Stomach (tissue), 9 donors: ENCODE measurements around the gene ANGPTL8. TPM values are rescaled to one million over a fixed set of nuclear protein-coding genes. Genes with fewer than 3 reads are reported as not detected.

Experiments used
- DNase-seq, 2 donors: peaks; one replicate each; pipeline versions ENCODE4 v3.0.0 to v3.0.0-alpha.2; 2013 to 2019
- H3K27ac ChIP-seq, 5 donors: fragments of 200-600 bp in 4 of 5; sonication (generic) in 4 of 5; one replicate each; pipeline ENCODE4 v1.5.1; 2013 to 2019; ENCODE audit warnings: mild to moderate bottlenecking in 1 of 5, moderate library complexity in 1 of 5
- H3K27me3 ChIP-seq, 3 donors: fragments of 200-600 bp; sonication (generic); one replicate each; pipeline ENCODE4 v1.5.1; 2017 to 2019; ENCODE audit warnings: mixed run types in 1 of 3
- H3K36me3 ChIP-seq, 4 donors: fragments of 200-600 bp; sonication (generic); 1 replicate in 3 of 4; 2 replicates in 1 of 4; pipeline ENCODE4 v1.5.1; 2016 to 2019
- H3K4me1 ChIP-seq, 4 donors: fragments of 200-600 bp; sonication (generic); one replicate each; pipeline ENCODE4 v1.5.1; 2016 to 2019
- H3K4me3 ChIP-seq, 4 donors: fragments of 200-600 bp; sonication (generic) in 3 of 4; one replicate each; pipeline ENCODE4 v1.5.1; 2016 to 2019; ENCODE audit warnings: mild to moderate bottlenecking in 1 of 4
- H3K9me3 ChIP-seq, 4 donors: fragments of 200-600 bp; sonication (generic); one replicate each; pipeline ENCODE4 v1.5.1; 2016 to 2019
- EP300 ChIP-seq: sonication (generic); formaldehyde crosslinking; IDR thresholded peaks from one replicate; pipeline ENCODE4 v1.6.1; 2017; ENCODE audit warnings: antibody characterized with exemption
- POLR2A ChIP-seq, 4 donors: fragments of 450-650 bp; IDR thresholded peaks; one replicate each; pipeline ENCODE4 v1.6.1; 2016; ENCODE audit warnings: antibody characterized with exemption in 4 of 4, control low read depth in 2 of 4, mild to moderate bottlenecking in 1 of 4, moderate library complexity in 1 of 4
- POLR2AphosphoS5 ChIP-seq, 3 donors: sonication (generic); formaldehyde crosslinking; IDR thresholded peaks; one replicate each; pipeline ENCODE4 v1.6.1; 2016; ENCODE audit warnings: antibody characterized with exemption in 3 of 3
- WGBS, 5 donors: extraction: QIAGEN DNeasy Blood & Tissue Kit in 3 of 5; methylation state at CpG; one replicate each; pipeline versions ENCODE4 v1.1.5 to v1.1.7; 2013 to 2018; 5-methylcytosine and 5-hydroxymethylcytosine counted together
- intact Hi-C: fragments of 100-400 bp; cut with DNase I; formaldehyde crosslinking; loops from one replicate; pipeline ENCODE4 v1.15.1; 2023; ENCODE audit warnings: low total_unique reads
- polyA plus RNA-seq, 3 donors: library from polyadenylated mRNA; stranded (reverse); fragments of 200-250 nt; gene quantifications; one replicate each; pipeline ENCODE4 v1.2.3, GENCODE V29; 2013
- total RNA-seq, 5 donors: library from RNA; depleted of rRNA; stranded (reverse); fragments of >200 nt; gene quantifications; one replicate each; pipeline versions ENCODE4 v1.1.0 to v1.2.3, GENCODE V29; 2014 to 2016
- TF ChIP-seq, protein P1 (sequence below), 7 experiments: fragments of 450-650 bp in 4 of 7; fragments of 200-600 bp in 3 of 7; sonication (generic) in 3 of 7; IDR thresholded peaks; one replicate each; pipeline ENCODE4 v1.5.1; 2016 to 2019; ENCODE audit warnings: antibody characterized with exemption in 7 of 7, control low read depth in 2 of 7, mild to moderate bottlenecking in 1 of 7
- donor health status: healthy with polysubstance abuse.
- donor health status: Bipolar disorder and iron deficiency.
- donor health status: healthy.

Gene ANGPTL8
- total and polyA plus RNA-seq, 8 donors = 0.70 TPM; not detected in 7

DNA sequence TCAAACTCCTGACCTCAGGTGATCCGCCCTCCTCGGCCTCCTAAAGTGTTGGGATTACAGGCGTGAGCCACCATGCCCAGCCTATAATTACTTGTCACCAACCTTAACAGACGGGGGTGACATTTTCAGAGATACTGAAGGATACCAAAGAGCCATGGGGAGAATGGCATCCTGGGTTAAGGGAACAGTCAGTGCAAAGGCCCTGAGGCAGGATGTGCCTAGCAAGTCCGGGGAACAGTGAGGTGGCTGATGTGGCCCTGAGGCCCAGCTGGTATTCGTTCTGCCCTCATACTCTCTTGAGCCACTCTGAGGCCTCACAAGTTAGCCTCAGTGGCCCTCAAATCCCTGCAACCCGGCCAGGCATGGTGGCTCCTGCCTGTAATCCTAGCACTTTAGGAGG lies 15.0 kb upstream of the ANGPTL8 start:
- TF ChIP-seq EP300 = no peak
- no peak for TF ChIP-seq POLR2AphosphoS5 (IDR thresholded peaks at IDR 0.05)
- TF ChIP-seq POLR2A (IDR thresholded peaks at IDR 0.05) = no peak
- TF ChIP-seq, protein P1, sequence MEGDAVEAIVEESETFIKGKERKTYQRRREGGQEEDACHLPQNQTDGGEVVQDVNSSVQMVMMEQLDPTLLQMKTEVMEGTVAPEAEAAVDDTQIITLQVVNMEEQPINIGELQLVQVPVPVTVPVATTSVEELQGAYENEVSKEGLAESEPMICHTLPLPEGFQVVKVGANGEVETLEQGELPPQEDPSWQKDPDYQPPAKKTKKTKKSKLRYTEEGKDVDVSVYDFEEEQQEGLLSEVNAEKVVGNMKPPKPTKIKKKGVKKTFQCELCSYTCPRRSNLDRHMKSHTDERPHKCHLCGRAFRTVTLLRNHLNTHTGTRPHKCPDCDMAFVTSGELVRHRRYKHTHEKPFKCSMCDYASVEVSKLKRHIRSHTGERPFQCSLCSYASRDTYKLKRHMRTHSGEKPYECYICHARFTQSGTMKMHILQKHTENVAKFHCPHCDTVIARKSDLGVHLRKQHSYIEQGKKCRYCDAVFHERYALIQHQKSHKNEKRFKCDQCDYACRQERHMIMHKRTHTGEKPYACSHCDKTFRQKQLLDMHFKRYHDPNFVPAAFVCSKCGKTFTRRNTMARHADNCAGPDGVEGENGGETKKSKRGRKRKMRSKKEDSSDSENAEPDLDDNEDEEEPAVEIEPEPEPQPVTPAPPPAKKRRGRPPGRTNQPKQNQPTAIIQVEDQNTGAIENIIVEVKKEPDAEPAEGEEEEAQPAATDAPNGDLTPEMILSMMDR (IDR thresholded peaks at IDR 0.05) = no peak
- Histone ChIP-seq H3K9me3 (peaks cover 0 to 12% (median 10%) of the 10 kb centered on the region in 4 donors), H3K27me3 (no peaks in the 10 kb centered on the region), H3K27ac (no peak overlapping the region), H3K4me1 (no peaks in the 10 kb centered on the region), H3K36me3 (peaks cover 28 to 84% (median 81%) of the 10 kb centered on the region in 4 donors), H3K4me3 (no peak overlapping the region)
- 88 to 98% (median 96%) methylated on average over 5 to 7 of the region's 7 CpGs for WGBS, 5 donors
- DNase-seq = no peak
- intact Hi-C loops = loop anchor here (10.0 kb wide), 1 partner anchor 210 kb away; no protein-coding TSS in a partner anchor

DNA sequence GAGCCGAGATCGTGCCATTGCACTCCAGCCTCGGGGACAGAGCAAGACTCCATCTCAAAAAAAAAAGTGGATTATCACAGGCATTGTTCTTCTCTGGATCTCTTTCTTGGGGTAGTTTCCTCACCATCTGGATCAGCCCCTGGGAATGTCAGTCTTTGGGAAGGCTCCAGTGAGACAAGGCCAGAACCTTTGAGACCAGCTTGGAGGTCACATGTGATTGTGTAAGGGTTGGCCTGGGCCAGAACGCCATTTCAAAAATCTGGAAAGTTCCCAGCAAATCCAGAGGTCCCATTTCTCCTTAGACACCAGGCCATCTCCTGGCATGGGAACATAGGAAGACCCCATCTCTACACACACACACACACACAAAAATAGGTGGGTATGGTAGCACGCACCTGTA lies 14.2 kb upstream of the ANGPTL8 start:
- TF ChIP-seq POLR2A (IDR thresholded peaks at IDR 0.05) = no peak
- TF ChIP-seq POLR2AphosphoS5 (IDR thresholded peaks at IDR 0.05) = no peak
- TF ChIP-seq EP300 = no peak
- TF ChIP-seq, protein P1 (IDR thresholded peaks at IDR 0.05) = no peak
- H3K9me3 ChIP-seq = peaks cover 0 to 12% (median 10%) of the 10 kb centered on the region in 4 donors
- H3K27ac ChIP-seq = no peak overlapping the region
- intact Hi-C loops = loop anchor here (10.0 kb wide), 1 partner anchor 210 kb away; no protein-coding TSS in a partner anchor
- no peaks in the 10 kb centered on the region for H3K27me3 ChIP-seq
- no peak overlapping the region for H3K4me3 ChIP-seq
- no peaks in the 10 kb centered on the region for H3K4me1 ChIP-seq
- DNase-seq = no peak
- H3K36me3 ChIP-seq = peaks cover 28 to 84% (median 77%) of the 10 kb centered on the region in 4 donors
- WGBS, 5 donors = 90 to 99% (median 94%) methylated on average over 5 of the region's 5 CpGs

DNA sequence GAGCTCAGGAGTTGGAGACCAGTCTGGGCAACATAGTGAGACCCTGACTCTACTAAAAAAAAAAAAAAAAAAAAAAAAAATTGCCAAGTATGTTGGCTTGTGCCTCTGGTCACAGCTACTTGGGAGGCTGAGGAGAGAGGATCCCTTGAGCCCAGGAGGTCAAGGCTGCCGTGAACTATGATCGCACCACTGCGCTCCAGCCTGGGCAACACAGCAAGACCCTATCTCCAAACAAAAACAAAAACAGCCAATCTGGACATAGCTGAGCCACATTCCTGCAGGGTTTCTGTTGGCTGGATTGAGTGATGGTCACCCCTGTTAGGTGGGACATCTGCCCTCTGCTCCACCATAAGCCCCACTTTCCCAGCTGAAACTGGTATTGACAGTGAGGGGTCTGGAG lies 13.6 kb upstream of the ANGPTL8 start:
- intact Hi-C loops = loop anchor here (10.0 kb wide), 1 partner anchor 211 kb away; no protein-coding TSS in a partner anchor
- 96 to 100% (median 98%) methylated on average over 3 of the region's 3 CpGs for WGBS, 5 donors
- TF ChIP-seq POLR2A (IDR thresholded peaks at IDR 0.05) = no peak
- peaks cover 28 to 85% (median 79%) of the 10 kb centered on the region in 4 donors for H3K36me3 ChIP-seq
- no peak overlapping the region for H3K4me3 ChIP-seq
- H3K9me3 ChIP-seq = peaks cover 0 to 12% (median 10%) of the 10 kb centered on the region in 4 donors
- no peaks in the 10 kb centered on the region for H3K4me1 ChIP-seq
- H3K27ac ChIP-seq = no peak overlapping the region
- no peaks in the 10 kb centered on the region for H3K27me3 ChIP-seq
- DNase-seq = no peak

DNA sequence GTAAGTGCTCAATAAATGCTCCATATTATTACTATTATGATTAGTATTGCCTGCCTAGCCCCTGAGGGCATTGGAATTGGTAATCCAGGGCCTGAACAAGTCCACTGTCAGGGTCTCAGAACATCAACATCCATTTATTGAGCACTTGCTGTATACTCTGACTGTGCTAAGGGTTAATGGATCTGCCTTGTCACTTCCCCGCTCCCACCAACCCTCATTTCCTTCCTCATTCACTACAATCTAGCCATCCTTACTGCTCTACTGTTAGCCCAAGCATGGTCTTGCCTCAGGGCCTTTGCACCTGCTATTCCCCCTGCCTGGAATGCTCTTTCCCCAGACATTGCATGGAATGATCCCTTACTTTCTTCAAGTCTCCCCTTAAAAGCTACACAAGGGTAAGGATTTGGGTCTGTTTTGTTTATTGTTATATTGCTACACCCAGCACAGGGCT lies 12.7 kb upstream of the ANGPTL8 start:
- intact Hi-C loops = loop anchor here (10.0 kb wide), 1 partner anchor 212 kb away; no protein-coding TSS in a partner anchor
- Histone ChIP-seq H3K36me3 (peaks cover 23 to 85% (median 79%) of the 10 kb centered on the region in 4 donors), H3K27ac (no peak overlapping the region), H3K27me3 (no peaks in the 10 kb centered on the region), H3K9me3 (peaks cover 0 to 4% (median 1%) of the 10 kb centered on the region in 4 donors), H3K4me1 (no peaks in the 10 kb centered on the region), H3K4me3 (no peak overlapping the region)
- WGBS, 5 donors = 59 to 92% (median 81%) methylated on average over 1 of the region's 1 CpG
- DNase-seq = no peak
- TF ChIP-seq POLR2AphosphoS5 (IDR thresholded peaks at IDR 0.05) = no peak
- no peak for TF ChIP-seq EP300
- TF ChIP-seq POLR2A (IDR thresholded peaks at IDR 0.05) = no peak
- TF ChIP-seq, protein P1 (IDR thresholded peaks at IDR 0.05) = no peak
